Gastrocnemius medialis (tissue), 4 donors: ENCODE data around the gene NRDC. TPM values are rescaled to one million over a fixed set of nuclear protein-coding genes. Genes with fewer than 3 reads are reported as not detected.

ENCODE experiments used
- ATAC-seq, 2 donors: fragments of 150-250 bp; one replicate each; pipeline ENCODE4 v1.9.1; 2016
- DNase-seq, 2 donors: peaks; one replicate each; pipeline ENCODE4 v3.0.0-alpha.2; 2019
- H3K27ac ChIP-seq, 4 donors: fragments of 200-600 bp; sonication (generic); 1 replicate in 1 of 4; 2 replicates in 3 of 4; pipeline ENCODE4 v1.5.1; 2016 to 2018; ENCODE audit warnings: mild to moderate bottlenecking in 2 of 4, moderate library complexity in 1 of 4
- H3K27me3 ChIP-seq, 3 donors: fragments of 200-600 bp; sonication (generic) in 2 of 3; 1 replicate in 1 of 3; 2 replicates in 2 of 3; pipeline versions ENCODE4 v1.5.1 to v1.6.0; 2016 to 2019; ENCODE audit warnings: mild to moderate bottlenecking in 1 of 3, moderate library complexity in 1 of 3
- H3K36me3 ChIP-seq, 2 donors: fragments of 200-600 bp; sonication (generic) in 1 of 2; one replicate each; pipeline ENCODE4 v1.5.1; 2017 to 2018
- H3K4me1 ChIP-seq, 2 donors: fragments of 200-600 bp; sonication (generic) in 1 of 2; one replicate each; pipeline ENCODE4 v1.5.1; 2016 to 2017; ENCODE audit warnings: mild to moderate bottlenecking in 2 of 2
- H3K4me3 ChIP-seq, 4 donors: fragments of 200-600 bp; sonication (generic) in 3 of 4; 1 replicate in 1 of 4; 2 replicates in 3 of 4; pipeline ENCODE4 v1.5.1; 2016 to 2019; ENCODE audit warnings: mild to moderate bottlenecking in 2 of 4
- H3K9me3 ChIP-seq, 3 donors: fragments of 200-600 bp; sonication (generic) in 2 of 3; 1 replicate in 1 of 3; 2 replicates in 2 of 3; pipeline ENCODE4 v1.5.1; 2016 to 2019
- CTCF ChIP-seq, 5 experiments: fragments of 450-650 bp in 3 of 5; fragments of 200-600 bp in 2 of 5; sonication (generic) in 2 of 5; IDR thresholded peaks in 4 of 5; conservative IDR thresholded peaks in 1 of 5; 1 replicate in 4 of 5; 2 replicates in 1 of 5; pipeline ENCODE4 v1.5.1; 2016 to 2019; ENCODE audit warnings: antibody characterized with exemption in 5 of 5, mild to moderate bottlenecking in 3 of 5, moderate library complexity in 3 of 5
- POLR2A ChIP-seq, 2 donors: fragments of 450-650 bp; IDR thresholded peaks; one replicate each; pipeline ENCODE4 v1.6.1; 2017; ENCODE audit warnings: antibody characterized with exemption in 2 of 2, mild to moderate bottlenecking in 2 of 2, moderate library complexity in 2 of 2
- in situ Hi-C, 4 donors: fragments of 200-750 bp; cut with MboI; loops; one replicate each; pipeline versions ENCODE4 v1.15.0 to v1.8.0; 2017; ENCODE audit warnings: low sequenced_read_pairs in 4 of 4
- intact Hi-C: fragments of 100-400 bp; cut with DNase I; formaldehyde crosslinking; loops from one replicate; pipeline ENCODE4 v1.15.1; 2023; ENCODE audit warnings: low total_unique reads
- total RNA-seq, 4 donors: library from RNA; depleted of rRNA; stranded (reverse); fragments of >200 nt; gene quantifications; one replicate each; pipeline versions ENCODE4 v1.1.0 to v1.2.3, GENCODE V29; 2016

NRDC gene
- total RNA-seq, 4 donors from 2014 or later: 180 to 270 (median 239) TPM

- DNase-seq (no peak), ATAC-seq (no peak)
- H3K9me3 ChIP-seq: no peaks in the 10 kb centered on the region
- intact Hi-C loops (no loop called here), in situ Hi-C loops (no loop called here)
- H3K36me3 ChIP-seq: peaks cover 0 to 76% of the 10 kb centered on the region in 2 donors
- H3K4me3 ChIP-seq: no peak overlapping the region
- H3K4me1 ChIP-seq: peaks cover 0 to 1% of the 10 kb centered on the region in 2 donors
- no peak overlapping the region for H3K27ac ChIP-seq
- H3K27me3 ChIP-seq: no peaks in the 10 kb centered on the region
- no peak for TF ChIP-seq CTCF (IDR thresholded peaks at IDR 0.05 in 4 of 5, conservative IDR thresholded peaks at IDR 0.05 in 1 of 5)
- no peak for TF ChIP-seq POLR2A (IDR thresholded peaks at IDR 0.05)
Measured at GRCh38 chr1:51814513-51814912, 64.0 kb downstream of the NRDC start.

- H3K36me3 ChIP-seq: peaks cover 0 to 64% of the 10 kb centered on the region in 2 donors
- H3K4me1 ChIP-seq: peaks cover 0 to 10% of the 10 kb centered on the region in 2 donors
- no peak overlapping the region for H3K4me3 ChIP-seq
- peak; percentile 10 to 56 for ATAC-seq
- no peak for DNase-seq
- TF ChIP-seq POLR2A (IDR thresholded peaks at IDR 0.05) (no peak), CTCF (IDR thresholded peaks at IDR 0.05 in 4 of 5, conservative IDR thresholded peaks at IDR 0.05 in 1 of 5) (no peak)
- no peaks in the 10 kb centered on the region for H3K27me3 ChIP-seq
- H3K27ac ChIP-seq: peak overlapping the region; percentile 54 to 66 (median 64)
- in situ Hi-C loops (no loop called here), intact Hi-C loops (no loop called here)
- no peaks in the 10 kb centered on the region for H3K9me3 ChIP-seq
Measured at GRCh38 chr1:51799372-51799771, 79.2 kb downstream of the NRDC start.

GRCh38 chr1:51794868-51795267 lies 83.7 kb downstream of the NRDC start:
- peaks cover 0 to 80% of the 10 kb centered on the region in 2 donors for H3K36me3 ChIP-seq
- H3K4me3 ChIP-seq: no peak overlapping the region
- H3K27ac ChIP-seq: peak overlapping the region in 3 of 4 donors; percentile 10 to 61 (median 46)
- ATAC-seq: no peak
- H3K9me3 ChIP-seq: no peaks in the 10 kb centered on the region
- H3K4me1 ChIP-seq: peaks cover 0 to 9% of the 10 kb centered on the region in 2 donors
- in situ Hi-C loops: no loop called here
- DNase-seq: no peak
- TF ChIP-seq CTCF (IDR thresholded peaks at IDR 0.05 in 4 of 5, conservative IDR thresholded peaks at IDR 0.05 in 1 of 5) (no peak), POLR2A (IDR thresholded peaks at IDR 0.05) (no peak)
- intact Hi-C loops: no loop called here
- H3K27me3 ChIP-seq: no peaks in the 10 kb centered on the region

GRCh38 chr1:51794260-51794659 lies 84.3 kb downstream of the NRDC start:
- Histone ChIP-seq H3K36me3 (peaks cover 0 to 86% of the 10 kb centered on the region in 2 donors), H3K4me1 (peaks cover 0 to 3% of the 10 kb centered on the region in 2 donors), H3K27ac (peak overlapping the region in 3 of 4 donors; percentile 27 to 61 (median 46)), H3K9me3 (no peaks in the 10 kb centered on the region), H3K4me3 (no peak overlapping the region), H3K27me3 (no peaks in the 10 kb centered on the region)
- in situ Hi-C loops (no loop called here), intact Hi-C loops (no loop called here)
- DNase-seq (no peak), ATAC-seq (no peak)
- TF ChIP-seq POLR2A (IDR thresholded peaks at IDR 0.05) (no peak), CTCF (IDR thresholded peaks at IDR 0.05 in 4 of 5, conservative IDR thresholded peaks at IDR 0.05 in 1 of 5) (no peak)

- no peaks in the 10 kb centered on the region for H3K9me3 ChIP-seq
- no peaks in the 10 kb centered on the region for H3K27me3 ChIP-seq
- ATAC-seq (peak in 1 of 2 donors; percentile 11), DNase-seq (no peak)
- no peak for TF ChIP-seq POLR2A (IDR thresholded peaks at IDR 0.05)
- TF ChIP-seq CTCF (IDR thresholded peaks at IDR 0.05 in 4 of 5, conservative IDR thresholded peaks at IDR 0.05 in 1 of 5): no peak
- H3K36me3 ChIP-seq: peaks cover 0 to 89% of the 10 kb centered on the region in 2 donors
- H3K4me3 ChIP-seq: no peak overlapping the region
- peak overlapping the region in 3 of 4 donors; percentile 15 to 61 (median 27) for H3K27ac ChIP-seq
- no peaks in the 10 kb centered on the region for H3K4me1 ChIP-seq
- in situ Hi-C loops: no loop called here
- intact Hi-C loops: no loop called here
Measured at GRCh38 chr1:51792864-51793263, 85.7 kb downstream of the NRDC start.
